GM19023 (cell line): ENCODE data around the gene DAPK1.

Source experiments
- ATAC-seq: cut with Tn5 transposase; IDR thresholded peaks from one replicate; pipeline ENCODE4 v1.9.1; 2021; ENCODE audit warnings: mild to moderate bottlenecking, moderate library complexity; ENCODE audit not compliant: unreplicated experiment

The DAPK1 gene

GRCh38 chr9:87678650-87679355, 181.1 kb downstream of the DAPK1 start:
- ATAC-seq, result no peak

GRCh38 chr9:87681271-87682061, 183.8 kb downstream of the DAPK1 start:
- ATAC-seq, result no peak

GRCh38 chr9:87682085-87682484, 184.4 kb downstream of the DAPK1 start:
- ATAC-seq, result no peak

GRCh38 chr9:87682618-87683017, 185.0 kb downstream of the DAPK1 start:
- ATAC-seq, result no peak

- ATAC-seq, result no peak
Observed at GRCh38 chr9:87683751-87684626, 186.3 kb downstream of the DAPK1 start.

- ATAC-seq, result no peak
Observed at GRCh38 chr9:87684627-87685219, 187.1 kb downstream of the DAPK1 start.

- no peak for ATAC-seq
Observed at GRCh38 chr9:87685441-87685840, 187.8 kb downstream of the DAPK1 start.

- ATAC-seq, result no peak
Observed at GRCh38 chr9:87685871-87686519, 188.3 kb downstream of the DAPK1 start.

- no peak for ATAC-seq
Observed at GRCh38 chr9:87686520-87687090, 188.9 kb downstream of the DAPK1 start.

- ATAC-seq, result no peak
Observed at GRCh38 chr9:87687207-87687606, 189.5 kb downstream of the DAPK1 start.

GRCh38 chr9:87694236-87694755, 196.6 kb downstream of the DAPK1 start:
- ATAC-seq, result no peak

GRCh38 chr9:87695523-87695922, 197.9 kb downstream of the DAPK1 start:
- ATAC-seq, result no peak

- no peak for ATAC-seq
Observed at GRCh38 chr9:87696641-87697040, 199.0 kb downstream of the DAPK1 start.

GRCh38 chr9:87698069-87698809, 200.6 kb downstream of the DAPK1 start:
- no peak for ATAC-seq

GRCh38 chr9:87699835-87700234, 202.2 kb downstream of the DAPK1 start:
- ATAC-seq, result no peak

- ATAC-seq, result no peak
Observed at GRCh38 chr9:87701491-87701890, 203.8 kb downstream of the DAPK1 start.

- ATAC-seq, result no peak
Observed at GRCh38 chr9:87701931-87702421, 204.3 kb downstream of the DAPK1 start.

GRCh38 chr9:87702921-87703320, 205.3 kb downstream of the DAPK1 start:
- ATAC-seq, result no peak
